Measurements from ENCODE around the gene GALNT15. TPM values are rescaled to one million over a fixed set of nuclear protein-coding genes. Genes with fewer than 3 reads are reported as not detected.

Gene GALNT15
- total RNA-seq, 1 experiment from 2014 or later, result not detected

DNA sequence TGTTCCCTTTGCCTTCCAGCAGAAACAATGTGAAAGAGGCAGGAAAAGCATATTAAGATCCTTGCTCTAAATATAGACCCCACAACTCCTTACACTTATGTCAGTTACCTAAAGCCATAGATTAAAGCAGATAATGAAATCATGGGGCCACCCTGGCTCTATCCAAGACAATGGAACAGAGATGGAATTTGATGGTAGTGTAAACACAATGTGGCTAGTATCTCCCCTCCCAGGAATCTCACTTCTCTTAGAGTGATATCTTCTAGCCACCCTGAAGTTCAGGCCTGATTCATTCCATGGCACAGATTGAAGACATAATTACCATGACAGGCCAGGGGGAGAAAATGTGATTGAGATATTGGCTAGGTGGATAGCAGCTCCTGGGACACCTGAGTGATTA, 32.6 kb downstream of the GALNT15 start:
- intact Hi-C loops (cut with micrococcal nuclease; ENCODE audit: unreplicated experiment), result no loop called here
- Histone ChIP-seq H3K9me3 (ENCODE audit: low read depth, low read length, poor library complexity, severe bottlenecking) (no peaks in the 10 kb centered on the region), H3K4me3 (ENCODE audit: low read depth, low read length, poor library complexity, severe bottlenecking) (no peak overlapping the region), H3K27ac (ENCODE audit: low read depth, low read length, poor library complexity, severe bottlenecking) (no peak overlapping the region), H3K27me3 (replicated peaks; ENCODE audit: insufficient read depth, low read depth, low read length, poor library complexity) (no peaks in the 10 kb centered on the region), H3K36me3 (ENCODE audit: insufficient read depth, low read length, poor library complexity, severe bottlenecking) (no peaks in the 10 kb centered on the region), H3K4me1 (ENCODE audit: insufficient read depth, low read length, poor library complexity, severe bottlenecking) (no peaks in the 10 kb centered on the region)
- ChIA-PET CTCF (no interaction called here), POLR2A (ENCODE audit: low non-redundant PET) (no interaction called here)
- TF ChIP-seq, protein P1, sequence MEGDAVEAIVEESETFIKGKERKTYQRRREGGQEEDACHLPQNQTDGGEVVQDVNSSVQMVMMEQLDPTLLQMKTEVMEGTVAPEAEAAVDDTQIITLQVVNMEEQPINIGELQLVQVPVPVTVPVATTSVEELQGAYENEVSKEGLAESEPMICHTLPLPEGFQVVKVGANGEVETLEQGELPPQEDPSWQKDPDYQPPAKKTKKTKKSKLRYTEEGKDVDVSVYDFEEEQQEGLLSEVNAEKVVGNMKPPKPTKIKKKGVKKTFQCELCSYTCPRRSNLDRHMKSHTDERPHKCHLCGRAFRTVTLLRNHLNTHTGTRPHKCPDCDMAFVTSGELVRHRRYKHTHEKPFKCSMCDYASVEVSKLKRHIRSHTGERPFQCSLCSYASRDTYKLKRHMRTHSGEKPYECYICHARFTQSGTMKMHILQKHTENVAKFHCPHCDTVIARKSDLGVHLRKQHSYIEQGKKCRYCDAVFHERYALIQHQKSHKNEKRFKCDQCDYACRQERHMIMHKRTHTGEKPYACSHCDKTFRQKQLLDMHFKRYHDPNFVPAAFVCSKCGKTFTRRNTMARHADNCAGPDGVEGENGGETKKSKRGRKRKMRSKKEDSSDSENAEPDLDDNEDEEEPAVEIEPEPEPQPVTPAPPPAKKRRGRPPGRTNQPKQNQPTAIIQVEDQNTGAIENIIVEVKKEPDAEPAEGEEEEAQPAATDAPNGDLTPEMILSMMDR (conservative IDR thresholded peaks at IDR 0.05; ENCODE audit: low read depth, low read length), result no peak
- TF ChIP-seq EZH2 (IDR thresholded peaks at IDR 0.05; ENCODE audit: borderline replicate concordance, low read depth, low read length, poor library complexity, severe bottlenecking), result no peak
- BruUV-seq (replicated peaks), result no TSS peak
- DNase-seq (ENCODE audit: low spot score), result no peak

DNA sequence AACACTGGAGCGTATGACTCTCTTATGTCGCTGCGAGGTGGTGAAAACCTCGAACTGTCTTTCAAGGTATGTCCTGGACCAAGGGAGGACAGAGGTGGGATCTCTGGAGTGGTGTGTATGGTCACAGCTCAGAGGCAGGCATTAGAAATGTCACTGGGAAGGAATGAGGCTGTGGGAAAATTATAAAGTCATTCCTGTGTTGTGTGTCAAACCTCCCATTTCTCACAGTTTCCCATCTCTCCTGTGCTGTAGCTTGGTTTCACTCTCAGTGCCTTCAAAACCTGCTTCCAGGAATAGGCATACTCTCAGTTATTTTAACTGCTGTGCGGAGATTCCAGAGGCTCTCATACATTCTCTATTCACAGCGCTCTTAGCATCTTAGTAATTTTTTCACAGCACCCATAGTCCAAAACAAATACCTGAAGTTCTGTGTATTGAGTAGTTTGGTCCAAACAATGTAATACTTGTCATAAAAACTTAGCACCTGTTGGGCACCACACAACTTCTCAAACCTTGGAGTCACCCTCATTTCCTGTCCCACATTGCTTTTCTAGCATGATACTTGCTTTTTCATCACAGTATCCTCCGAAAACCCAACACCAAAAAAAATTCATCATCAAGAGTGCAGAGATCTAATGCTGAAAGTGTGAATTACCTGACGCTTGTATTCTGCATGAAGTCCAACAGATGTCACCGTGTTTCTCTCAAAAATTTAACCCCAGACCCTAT, 36.9 kb downstream of the GALNT15 start:
- no peak for DNase-seq (ENCODE audit: low spot score)
- Histone ChIP-seq H3K36me3 (ENCODE audit: insufficient read depth, low read length, poor library complexity, severe bottlenecking) (no peaks in the 10 kb centered on the region), H3K27me3 (replicated peaks; ENCODE audit: insufficient read depth, low read depth, low read length, poor library complexity) (no peaks in the 10 kb centered on the region), H3K27ac (ENCODE audit: low read depth, low read length, poor library complexity, severe bottlenecking) (no peak overlapping the region), H3K9me3 (ENCODE audit: low read depth, low read length, poor library complexity, severe bottlenecking) (no peaks in the 10 kb centered on the region), H3K4me3 (ENCODE audit: low read depth, low read length, poor library complexity, severe bottlenecking) (no peak overlapping the region), H3K4me1 (ENCODE audit: insufficient read depth, low read length, poor library complexity, severe bottlenecking) (no peaks in the 10 kb centered on the region)
- intact Hi-C loops (cut with micrococcal nuclease; ENCODE audit: unreplicated experiment), result no loop called here
- POLR2A ChIA-PET (ENCODE audit: low non-redundant PET), result no interaction called here
- TF ChIP-seq EZH2 (IDR thresholded peaks at IDR 0.05; ENCODE audit: borderline replicate concordance, low read depth, low read length, poor library complexity, severe bottlenecking), result no peak
- TF ChIP-seq, protein P1 (conservative IDR thresholded peaks at IDR 0.05; ENCODE audit: low read depth, low read length), result no peak
- no TSS peak for BruUV-seq (replicated peaks)
- CTCF ChIA-PET, result no interaction called here

DNA sequence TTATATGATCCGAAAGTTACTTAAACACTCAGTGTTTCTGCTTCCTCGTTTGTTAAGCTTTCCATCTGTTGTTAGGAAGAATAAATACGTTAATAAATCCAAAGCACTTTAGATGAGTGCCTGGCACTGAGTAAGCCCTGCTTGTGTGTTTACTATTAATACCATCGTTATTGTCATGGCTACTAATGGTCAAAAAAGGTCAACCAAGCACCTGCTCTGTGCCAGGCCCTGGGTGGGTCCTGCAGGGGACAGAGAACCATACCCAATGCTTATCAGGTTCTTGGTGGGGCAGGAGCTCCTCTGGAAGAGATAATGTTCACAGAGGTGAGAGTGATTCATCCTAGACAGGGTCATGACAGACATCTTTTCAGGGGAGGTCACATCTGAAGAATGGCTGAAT, 39.9 kb downstream of the GALNT15 start:
- no peak for DNase-seq (ENCODE audit: low spot score)
- ChIA-PET POLR2A (ENCODE audit: low non-redundant PET) (no interaction called here), CTCF (no interaction called here)
- TF ChIP-seq EZH2 (IDR thresholded peaks at IDR 0.05; ENCODE audit: borderline replicate concordance, low read depth, low read length, poor library complexity, severe bottlenecking), result no peak
- TF ChIP-seq, protein P1 (conservative IDR thresholded peaks at IDR 0.05; ENCODE audit: low read depth, low read length), result no peak
- H3K9me3 ChIP-seq (ENCODE audit: low read depth, low read length, poor library complexity, severe bottlenecking), result no peaks in the 10 kb centered on the region
- no peak overlapping the region for H3K27ac ChIP-seq (ENCODE audit: low read depth, low read length, poor library complexity, severe bottlenecking)
- H3K4me3 ChIP-seq (ENCODE audit: low read depth, low read length, poor library complexity, severe bottlenecking), result no peak overlapping the region
- no peaks in the 10 kb centered on the region for H3K27me3 ChIP-seq (replicated peaks; ENCODE audit: insufficient read depth, low read depth, low read length, poor library complexity)
- H3K36me3 ChIP-seq (ENCODE audit: insufficient read depth, low read length, poor library complexity, severe bottlenecking), result no peaks in the 10 kb centered on the region
- intact Hi-C loops (cut with micrococcal nuclease; ENCODE audit: unreplicated experiment), result no loop called here
- H3K4me1 ChIP-seq (ENCODE audit: insufficient read depth, low read length, poor library complexity, severe bottlenecking), result no peaks in the 10 kb centered on the region
- no TSS peak for BruUV-seq (replicated peaks)
